CD14-positive monocyte (primary cell): Measurements from ENCODE around the gene CLDND2. TPM values are rescaled to one million over a fixed set of nuclear protein-coding genes. Genes with fewer than 3 reads are reported as not detected.

Experiments
- DNase-seq, 3 donors: peaks; one replicate each; pipeline ENCODE4 v3.0.0-alpha.2; 2011 to 2022
- H2AFZ ChIP-seq: 2 replicates; pipeline ENCODE4 v1.6.0; 2012; ENCODE audit warnings: mild to moderate bottlenecking, low read depth, low read length, inconsistent platforms; ENCODE audit not compliant: insufficient read depth, poor library complexity, severe bottlenecking
- H3K27ac ChIP-seq, 2 donors: 1 replicate in 1 of 2; 2 replicates in 1 of 2; pipeline ENCODE4 v1.5.1; 2012 to 2013; ENCODE audit warnings: low read length in 2 of 2, control low read depth in 1 of 2, inconsistent platforms in 1 of 2, low read depth in 1 of 2, mild to moderate bottlenecking in 1 of 2
- H3K27me3 ChIP-seq, 2 donors: one replicate each; pipeline versions ENCODE4 v1.6.0 to v1.6.1; 2011 to 2013; ENCODE audit warnings: low read length in 2 of 2; ENCODE audit not compliant: control insufficient read depth in 2 of 2, insufficient read depth in 2 of 2
- H3K36me3 ChIP-seq, 2 donors: replicated peaks in 1 of 2; 1 replicate in 1 of 2; 2 replicates in 1 of 2; pipeline versions ENCODE4 v1.5.1 to v1.6.1; 2012 to 2013; ENCODE audit warnings: low read length in 2 of 2, control low read depth in 1 of 2, inconsistent platforms in 1 of 2, mild to moderate bottlenecking in 1 of 2; ENCODE audit not compliant: insufficient read depth in 2 of 2, control insufficient read depth in 1 of 2
- H3K4me1 ChIP-seq, 2 donors: 1 replicate in 1 of 2; 2 replicates in 1 of 2; pipeline versions ENCODE4 v1.5.1 to v1.6.1; 2012 to 2013; ENCODE audit warnings: low read length in 2 of 2, control low read depth in 1 of 2, inconsistent platforms in 1 of 2, mild to moderate bottlenecking in 1 of 2, moderate library complexity in 1 of 2; ENCODE audit not compliant: insufficient read depth in 2 of 2, control insufficient read depth in 1 of 2
- H3K4me2 ChIP-seq: replicated peaks from 2 replicates; pipeline ENCODE3; 2012; ENCODE audit warnings: low read length, moderate library complexity, mild to moderate bottlenecking; ENCODE audit not compliant: poor library complexity, severe bottlenecking; ENCODE audit errors: extremely low read depth
- H3K4me3 ChIP-seq, 3 experiments: fragments of 200-600 bp in 1 of 3; sonication (generic) in 1 of 3; replicated peaks in 1 of 3; 1 replicate in 2 of 3; 2 replicates in 1 of 3; pipeline ENCODE4 v1.5.1; 2011 to 2013; ENCODE audit warnings: low read length in 3 of 3, mild to moderate bottlenecking in 3 of 3, control low read depth in 2 of 3, low read depth in 2 of 3, inconsistent platforms in 1 of 3, moderate library complexity in 1 of 3
- H3K79me2 ChIP-seq: 2 replicates; pipeline ENCODE4 v1.6.0; 2012; ENCODE audit warnings: mild to moderate bottlenecking, control low read depth, inconsistent platforms, low read length, moderate library complexity; ENCODE audit not compliant: insufficient read depth
- H3K9ac ChIP-seq: 2 replicates; pipeline ENCODE4 v1.6.0; 2017; ENCODE audit warnings: low read length, mild to moderate bottlenecking; ENCODE audit not compliant: insufficient read depth, poor library complexity, severe bottlenecking
- H3K9me3 ChIP-seq, 2 donors: replicated peaks in 1 of 2; 1 replicate in 1 of 2; 2 replicates in 1 of 2; pipeline versions ENCODE4 v1.5.1 to v1.6.1; 2012 to 2013; ENCODE audit warnings: low read length in 2 of 2, control low read depth in 1 of 2; ENCODE audit not compliant: control insufficient read depth in 1 of 2, insufficient read depth in 1 of 2
- H4K20me1 ChIP-seq: 2 replicates; pipeline ENCODE4 v1.6.0; 2012; ENCODE audit warnings: mild to moderate bottlenecking, low read length, control low read depth, moderate library complexity; ENCODE audit not compliant: insufficient read depth
- H3K27ac Mint-ChIP-seq, 7 donors: one replicate each; pipeline ENCODE4 v1.8.0; 2020; ENCODE audit warnings: mild to moderate bottlenecking in 7 of 7, mixed read lengths in 7 of 7, moderate library complexity in 6 of 7, inconsistent platforms in 2 of 7
- H3K27me3 Mint-ChIP-seq, 3 donors: one replicate each; pipeline ENCODE4 v1.8.0; 2021 to 2022; ENCODE audit warnings: low read depth in 3 of 3, mild to moderate bottlenecking in 3 of 3, mixed read lengths in 3 of 3, moderate library complexity in 3 of 3, inconsistent platforms in 1 of 3
- H3K36me3 Mint-ChIP-seq, 2 donors: one replicate each; pipeline ENCODE4 v1.8.0; 2020; ENCODE audit warnings: mixed read lengths in 2 of 2, inconsistent platforms in 1 of 2, mild to moderate bottlenecking in 1 of 2
- H3K4me1 Mint-ChIP-seq: one replicate; pipeline ENCODE4 v1.8.0; 2020; ENCODE audit warnings: mild to moderate bottlenecking, mixed read lengths
- H3K4me3 Mint-ChIP-seq, 2 donors: one replicate each; pipeline ENCODE4 v1.8.0; 2020; ENCODE audit warnings: mild to moderate bottlenecking in 2 of 2, mixed read lengths in 2 of 2, moderate library complexity in 1 of 2
- H3K9me3 Mint-ChIP-seq, 7 donors: one replicate each; pipeline ENCODE4 v1.8.0; 2020 to 2022; ENCODE audit warnings: mixed read lengths in 7 of 7, mild to moderate bottlenecking in 6 of 7, moderate library complexity in 6 of 7, inconsistent platforms in 2 of 7
- WGBS: methylation state at CpG from one replicate; pipeline ENCODE4 v1.1.5; 2013; ENCODE audit warnings: missing lambda C conversion rate; ENCODE audit not compliant: insufficient coverage; 5-methylcytosine and 5-hydroxymethylcytosine counted together
- intact Hi-C, 2 donors: fragments of 100-400 bp; cut with micrococcal nuclease; formaldehyde crosslinking; loops; one replicate each; pipeline versions ENCODE4 v1.15.0 to v1.15.1; 2023
- polyA plus RNA-seq, 3 donors: library from polyadenylated mRNA; depleted of rRNA in 1 of 3; unstranded in 2 of 3; stranded (reverse) in 1 of 3; fragments of 300-500 nt in 2 of 3; fragments of >200 nt in 1 of 3; fragmentation: Illumina TruSeq in 2 of 3; gene quantifications; 1 replicate in 2 of 3; 2 replicates in 1 of 3; pipeline ENCODE4 v1.2.3, GENCODE V29; 2012 to 2021
- TF ChIP-seq, protein P1 (sequence below): fragments of 200-600 bp; IDR thresholded peaks from one replicate; pipeline ENCODE4 v1.8.0; 2022; ENCODE audit warnings: antibody characterized with exemption, mild to moderate bottlenecking

Gene CLDND2
- polyA plus RNA-seq, 3 donors: 0.08 TPM; not detected in 2

- intact Hi-C loops: loop anchor here (2.0 to 5.0 kb wide), 3 partner anchors 98 to 318 kb away; no protein-coding TSS in a partner anchor
- WGBS: 0% methylated on average over 9 of the region's 10 CpGs
- Histone ChIP-seq H3K4me1 (peaks cover 19 to 23% of the 10 kb centered on the region in 2 donors), H3K27me3 (peaks cover 0 to 12% of the 10 kb centered on the region in 2 donors), H3K9me3 (no peaks in the 10 kb centered on the region), H3K27ac (peak overlapping the region in 1 of 2 donors; percentile 57), H3K4me3 (peak overlapping the region; percentile 40 to 86 (median 55)), H3K4me2 (peak overlapping the region; percentile 85), H3K36me3 (no peaks in the 10 kb centered on the region), H2AFZ (peak overlapping the region; percentile 87), H3K9ac (no peak overlapping the region), H3K79me2 (no peaks in the 10 kb centered on the region), H4K20me1 (no peaks in the 10 kb centered on the region)
- Mint-ChIP-seq H3K36me3 (peaks cover 3 to 6% of the 10 kb centered on the region in 2 donors), H3K27ac (peak overlapping the region; percentile 78 to 96 (median 90)), H3K4me1 (peaks cover 18% of the 10 kb centered on the region), H3K4me3 (peak overlapping the region; percentile 89 to 97), H3K27me3 (peaks cover 22 to 25% (median 23%) of the 10 kb centered on the region in 3 donors), H3K9me3 (peaks cover 0 to 4% (median 0%) of the 10 kb centered on the region in 7 donors)
- DNase-seq: no peak
- TF ChIP-seq, protein P1, sequence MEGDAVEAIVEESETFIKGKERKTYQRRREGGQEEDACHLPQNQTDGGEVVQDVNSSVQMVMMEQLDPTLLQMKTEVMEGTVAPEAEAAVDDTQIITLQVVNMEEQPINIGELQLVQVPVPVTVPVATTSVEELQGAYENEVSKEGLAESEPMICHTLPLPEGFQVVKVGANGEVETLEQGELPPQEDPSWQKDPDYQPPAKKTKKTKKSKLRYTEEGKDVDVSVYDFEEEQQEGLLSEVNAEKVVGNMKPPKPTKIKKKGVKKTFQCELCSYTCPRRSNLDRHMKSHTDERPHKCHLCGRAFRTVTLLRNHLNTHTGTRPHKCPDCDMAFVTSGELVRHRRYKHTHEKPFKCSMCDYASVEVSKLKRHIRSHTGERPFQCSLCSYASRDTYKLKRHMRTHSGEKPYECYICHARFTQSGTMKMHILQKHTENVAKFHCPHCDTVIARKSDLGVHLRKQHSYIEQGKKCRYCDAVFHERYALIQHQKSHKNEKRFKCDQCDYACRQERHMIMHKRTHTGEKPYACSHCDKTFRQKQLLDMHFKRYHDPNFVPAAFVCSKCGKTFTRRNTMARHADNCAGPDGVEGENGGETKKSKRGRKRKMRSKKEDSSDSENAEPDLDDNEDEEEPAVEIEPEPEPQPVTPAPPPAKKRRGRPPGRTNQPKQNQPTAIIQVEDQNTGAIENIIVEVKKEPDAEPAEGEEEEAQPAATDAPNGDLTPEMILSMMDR: no peak
These were observed 29.5 kb downstream of the CLDND2 start for GRCh38 chr19:51339313-51339686.

DNA sequence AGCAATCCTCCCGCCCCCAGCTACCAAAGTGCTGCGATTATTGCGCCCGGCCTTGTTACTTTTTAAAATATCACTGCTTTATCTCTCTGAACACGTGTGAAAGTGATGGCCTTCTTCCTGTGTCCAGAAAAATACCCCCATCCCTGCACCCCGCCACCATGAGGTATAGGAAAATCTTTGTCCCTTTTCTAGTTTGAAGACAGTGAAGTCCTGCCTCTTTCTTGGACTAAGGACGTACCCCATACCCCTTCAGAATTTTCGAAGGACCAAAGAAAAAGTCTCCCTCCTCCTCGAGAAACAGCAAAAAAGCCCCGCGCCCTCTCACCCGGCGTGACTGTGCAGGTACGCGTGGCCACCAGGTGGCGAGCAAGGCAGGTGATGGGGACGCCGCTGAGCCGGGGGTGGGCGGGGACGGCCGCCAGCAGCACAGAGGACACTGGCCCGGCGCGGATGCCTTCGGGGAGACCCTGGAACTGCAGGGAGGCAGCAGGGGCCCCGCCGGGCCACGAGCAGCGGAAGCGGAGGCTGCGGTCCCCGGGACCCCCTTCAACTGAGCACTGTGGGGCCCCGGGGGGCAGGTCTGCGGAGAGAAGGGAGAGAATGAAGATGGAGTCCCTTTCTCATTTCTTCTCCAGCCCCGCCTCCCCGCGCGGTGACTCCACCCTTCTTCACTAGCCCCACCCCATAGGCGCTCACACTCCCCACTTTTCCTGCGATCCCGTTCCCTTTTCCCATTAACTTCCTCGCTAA, 30.1 kb downstream of the CLDND2 start:
- Mint-ChIP-seq H3K27me3 (peaks cover 22 to 25% (median 23%) of the 10 kb centered on the region in 3 donors), H3K4me3 (peak overlapping the region; percentile 89 to 97), H3K36me3 (peaks cover 0 to 2% of the 10 kb centered on the region in 2 donors), H3K27ac (peak overlapping the region; percentile 78 to 96 (median 90)), H3K9me3 (peaks cover 0 to 4% (median 2%) of the 10 kb centered on the region in 7 donors), H3K4me1 (peaks cover 18% of the 10 kb centered on the region)
- WGBS: 0% methylated on average over 33 of the region's 43 CpGs
- intact Hi-C loops: loop anchor here (2.0 to 5.0 kb wide), 3 partner anchors 99 to 319 kb away; no protein-coding TSS in a partner anchor
- Histone ChIP-seq H3K27me3 (peaks cover 0 to 12% of the 10 kb centered on the region in 2 donors), H3K4me1 (peaks cover 19 to 23% of the 10 kb centered on the region in 2 donors), H3K9ac (no peak overlapping the region), H3K9me3 (no peaks in the 10 kb centered on the region), H3K4me3 (peak overlapping the region; percentile 40 to 86 (median 55)), H3K27ac (peak overlapping the region in 1 of 2 donors; percentile 57), H2AFZ (peak overlapping the region; percentile 87), H3K4me2 (peak overlapping the region; percentile 85), H3K79me2 (no peaks in the 10 kb centered on the region), H3K36me3 (no peaks in the 10 kb centered on the region), H4K20me1 (no peaks in the 10 kb centered on the region)
- TF ChIP-seq, protein P1: peak; percentile 96
- DNase-seq: peak; percentile 57 to 68 (median 58)
